Putamen (tissue), 1 donor: ENCODE measurements around the gene TLE3.

Experiments used
- DNase-seq: peaks from one replicate; pipeline ENCODE4 v3.0.0-alpha.2; 2016; ENCODE audit warnings: low spot score

TLE3 gene

GRCh38 chr15:70027518-70027917 is 70.2 kb downstream of the TLE3 start:
- no peak for DNase-seq

- DNase-seq: no peak
Observed at GRCh38 chr15:70026991-70027390, 70.7 kb downstream of the TLE3 start.

GRCh38 chr15:70025413-70026296 is 72.1 kb downstream of the TLE3 start:
- DNase-seq: no peak

GRCh38 chr15:70024521-70024920 is 73.2 kb downstream of the TLE3 start:
- no peak for DNase-seq

- DNase-seq: peak; percentile 14
Observed at GRCh38 chr15:70023769-70024491, 73.8 kb downstream of the TLE3 start.

GRCh38 chr15:70023064-70023768 is 74.5 kb downstream of the TLE3 start:
- DNase-seq: no peak

- DNase-seq: no peak
Observed at GRCh38 chr15:70020229-70020628, 77.5 kb downstream of the TLE3 start.

GRCh38 chr15:70018646-70019600 is 78.8 kb downstream of the TLE3 start:
- no peak for DNase-seq

- DNase-seq: no peak
Observed at GRCh38 chr15:70017801-70018200, 79.9 kb downstream of the TLE3 start.

- no peak for DNase-seq
Observed at GRCh38 chr15:70017025-70017424, 80.7 kb downstream of the TLE3 start.

- no peak for DNase-seq
Observed at GRCh38 chr15:70016511-70016994, 81.2 kb downstream of the TLE3 start.

- DNase-seq: no peak
Observed at GRCh38 chr15:70014860-70015490, 82.7 kb downstream of the TLE3 start.

- DNase-seq: no peak
Observed at GRCh38 chr15:70014331-70014730, 83.4 kb downstream of the TLE3 start.

GRCh38 chr15:70013656-70014313 is 83.9 kb downstream of the TLE3 start:
- no peak for DNase-seq

GRCh38 chr15:70012895-70013294 is 84.8 kb downstream of the TLE3 start:
- DNase-seq: no peak

GRCh38 chr15:70008697-70009290 is 88.9 kb downstream of the TLE3 start:
- DNase-seq: no peak

GRCh38 chr15:70006259-70007147 is 91.2 kb downstream of the TLE3 start:
- no peak for DNase-seq

GRCh38 chr15:70004826-70005225 is 92.9 kb downstream of the TLE3 start:
- DNase-seq: no peak

GRCh38 chr15:70002897-70003296 is 94.8 kb downstream of the TLE3 start:
- DNase-seq: no peak
